IMR-90 (cell line): ENCODE data around the gene GRK5. TPM values are rescaled to one million over a fixed set of nuclear protein-coding genes. Genes with fewer than 3 reads are reported as not detected.

ENCODE experiments used
- ATAC-seq: fragments of 200-7000 bp; cut with Tn5 transposase; 2 replicates; pipeline ENCODE4 v1.9.1; 2020; ENCODE audit warnings: low read depth, mild to moderate bottlenecking, moderate library complexity
- BruUV-seq: library from RNA; stranded (reverse); fragments of 400-500 nt; replicated peaks from 2 replicates; lab custom pipeline; 2021; lab: Mats Ljungman, UMichigan
- CTCF ChIA-PET: fragments of 300-600 bp; formaldehyde crosslinking; extraction: SDS; loops from one replicate; lab custom pipeline; 2021; ENCODE audit warnings: antibody characterized with exemption; lab: Yijun Ruan, JAX
- POLR2A ChIA-PET: fragments of 300-600 bp; sonication (Branson Sonifier 250); formaldehyde crosslinking; loops from one replicate; lab custom pipeline; 2022; ENCODE audit warnings: antibody characterized with exemption; ENCODE audit not compliant: unreplicated experiment; lab: Charles Lee
- DNase-seq: peaks from one replicate; pipeline ENCODE4 v3.0.0; 2013
- H2AFZ ChIP-seq: replicated peaks from 2 replicates; pipeline ENCODE3; 2013; ENCODE audit warnings: low read length, mild to moderate bottlenecking; ENCODE audit not compliant: poor library complexity
- H2AK5ac ChIP-seq: 2 replicates; pipeline ENCODE4 v1.6.1; 2013; ENCODE audit warnings: low read depth, low read length, inconsistent platforms
- H2AK9ac ChIP-seq: replicated peaks from 2 replicates; pipeline ENCODE3; 2013; ENCODE audit warnings: mild to moderate bottlenecking, low read depth, low read length, moderate library complexity; ENCODE audit not compliant: poor library complexity
- H2BK120ac ChIP-seq: 2 replicates; pipeline ENCODE4 v1.6.1; 2013; ENCODE audit warnings: low read depth, low read length, inconsistent platforms
- H2BK15ac ChIP-seq: 3 replicates; pipeline ENCODE4 v1.6.1; 2013; ENCODE audit warnings: low read depth, low read length, inconsistent platforms
- H2BK20ac ChIP-seq: 2 replicates; pipeline ENCODE4 v1.6.1; 2013; ENCODE audit warnings: low read depth, mild to moderate bottlenecking, inconsistent platforms, low read length, moderate library complexity
- H2BK5ac ChIP-seq: 2 replicates; pipeline ENCODE4 v1.6.1; 2013; ENCODE audit warnings: mild to moderate bottlenecking, low read depth, low read length, inconsistent platforms; ENCODE audit not compliant: poor library complexity, severe bottlenecking
- H3K14ac ChIP-seq: replicated peaks from 2 replicates; pipeline ENCODE4 v1.6.1; 2013; ENCODE audit warnings: low read depth, low read length, inconsistent platforms
- H3K18ac ChIP-seq: 2 replicates; pipeline ENCODE4 v1.6.1; 2013; ENCODE audit warnings: low read depth, low read length, control low read depth
- H3K23ac ChIP-seq: 2 replicates; pipeline ENCODE4 v1.6.1; 2013; ENCODE audit warnings: low read depth, low read length, inconsistent platforms
- H3K27ac ChIP-seq: 2 replicates; pipeline ENCODE4 v1.5.1; 2013; ENCODE audit warnings: mild to moderate bottlenecking, control low read depth, low read length; ENCODE audit not compliant: insufficient read depth
- H3K27me3 ChIP-seq: 2 replicates; pipeline ENCODE4 v1.6.1; 2013; ENCODE audit warnings: low read length; ENCODE audit not compliant: control insufficient read depth, insufficient read depth
- H3K36me3 ChIP-seq: 2 replicates; pipeline ENCODE4 v1.6.1; 2013; ENCODE audit warnings: low read length, mixed read lengths; ENCODE audit not compliant: control insufficient read depth, insufficient read depth
- H3K4ac ChIP-seq: 2 replicates; pipeline ENCODE4 v1.6.1; 2013; ENCODE audit warnings: low read depth, low read length, inconsistent platforms
- H3K4me1 ChIP-seq: 2 replicates; pipeline ENCODE4 v1.6.1; 2013; ENCODE audit warnings: low read length, mixed read lengths; ENCODE audit not compliant: control insufficient read depth, insufficient read depth
- H3K4me2 ChIP-seq: 2 replicates; pipeline ENCODE4 v1.6.1; 2013; ENCODE audit warnings: low read depth, mild to moderate bottlenecking, control low read depth, low read length, moderate library complexity
- H3K4me3 ChIP-seq: 2 replicates; pipeline ENCODE4 v1.5.1; 2013; ENCODE audit warnings: low read depth, mild to moderate bottlenecking, control low read depth, low read length, moderate library complexity; ENCODE audit not compliant: insufficient read depth
- H3K56ac ChIP-seq: 2 replicates; pipeline ENCODE4 v1.6.1; 2013; ENCODE audit warnings: low read length, inconsistent platforms; ENCODE audit not compliant: insufficient read depth; ENCODE audit errors: extremely low read depth
- H3K79me1 ChIP-seq, 2 experiments: 2 replicates each; pipeline ENCODE4 v1.6.1; 2013; ENCODE audit warnings: low read length in 2 of 2, inconsistent platforms in 1 of 2, low read depth in 1 of 2
- H3K9ac ChIP-seq: 2 replicates; pipeline ENCODE4 v1.6.1; 2013; ENCODE audit warnings: low read depth, low read length, control low read depth
- H3K9me1 ChIP-seq: 2 replicates; pipeline ENCODE4 v1.6.1; 2013; ENCODE audit warnings: low read length, inconsistent platforms; ENCODE audit not compliant: insufficient read depth
- H3K9me3 ChIP-seq: 2 replicates; pipeline ENCODE4 v1.6.1; 2013; ENCODE audit warnings: low read length; ENCODE audit not compliant: control insufficient read depth, insufficient read depth
- H4K20me1 ChIP-seq: 2 replicates; pipeline ENCODE4 v1.6.1; 2013; ENCODE audit warnings: low read length, inconsistent platforms; ENCODE audit not compliant: insufficient read depth
- H4K5ac ChIP-seq: 2 replicates; pipeline ENCODE4 v1.6.1; 2013; ENCODE audit warnings: mild to moderate bottlenecking, low read depth, low read length, control low read depth
- H4K8ac ChIP-seq, 2 experiments: 2 replicates each; pipeline ENCODE4 v1.6.1; 2013; ENCODE audit warnings: low read depth in 2 of 2, low read length in 2 of 2, control low read depth in 1 of 2, inconsistent platforms in 1 of 2
- H4K91ac ChIP-seq: 2 replicates; pipeline ENCODE4 v1.6.1; 2013; ENCODE audit warnings: low read depth, low read length, inconsistent platforms; ENCODE audit not compliant: insufficient read depth
- CEBPB ChIP-seq: IDR thresholded peaks from 2 replicates; pipeline ENCODE4 v1.6.1; 2012; ENCODE audit warnings: low read depth, low read length, improper control_type of control experiment
- CHD1 ChIP-seq: IDR thresholded peaks from 2 replicates; pipeline ENCODE4 v1.6.1; 2012; ENCODE audit warnings: low read depth, low read length, improper control_type of control experiment
- FOS ChIP-seq: fragments of 150-350 bp; IDR thresholded peaks from 2 replicates; pipeline ENCODE4 v1.6.1; 2016; ENCODE audit warnings: low read depth, low read length
- NFE2L2 ChIP-seq: fragments of 150-350 bp; IDR thresholded peaks from 2 replicates; pipeline ENCODE4 v1.6.1; 2016; ENCODE audit warnings: low read depth, mild to moderate bottlenecking, low read length
- RCOR1 ChIP-seq: IDR thresholded peaks from 2 replicates; pipeline ENCODE4 v1.6.1; 2012; ENCODE audit warnings: mild to moderate bottlenecking, low read length, improper control_type of control experiment; ENCODE audit not compliant: insufficient replicate concordance
- WGBS, 2 experiments: methylation state at CpG; one replicate each; pipeline versions ENCODE4 v1.1.5 to v1.1.7; 2013; ENCODE audit warnings: missing lambda C conversion rate in 2 of 2; ENCODE audit not compliant: insufficient read length in 1 of 2; ENCODE audit errors: extremely low coverage in 2 of 2; 5-methylcytosine and 5-hydroxymethylcytosine counted together
- dilution Hi-C: fragments of 300-500 bp; cut with HindIII; formaldehyde crosslinking; loops from one replicate; pipeline ENCODE4 v1.14.3; 2018; ENCODE audit warnings: low sequenced_read_pairs; ENCODE audit not compliant: unreplicated experiment
- in situ Hi-C: fragments of 300-500 bp; cut with MboI; formaldehyde crosslinking; loops from 3 replicates; pipeline ENCODE4 v1.14.3; 2019; ENCODE audit warnings: low sequenced_read_pairs, inconsistent platforms, mixed read lengths
- intact Hi-C: fragments of 100-400 bp; cut with micrococcal nuclease; formaldehyde crosslinking; loops from 2 replicates; pipeline ENCODE4 v1.10.0; 2022
- polyA plus RNA-seq, 3 experiments: library from polyadenylated mRNA; depleted of rRNA; stranded (reverse); fragments of >200 nt; gene quantifications; 2 replicates each; pipeline ENCODE4 v1.2.3, GENCODE V29; 2012; ENCODE audit warnings: low replicate concordance in 1 of 3
- total RNA-seq: library from RNA; depleted of rRNA; stranded (reverse); fragments of >200 nt; gene quantifications from 2 replicates; pipeline ENCODE4 v1.2.3, GENCODE V29; 2012
- TF ChIP-seq, protein P1 (sequence below): fragments of 150-350 bp; IDR thresholded peaks from 2 replicates; pipeline ENCODE4 v1.6.1; 2016; ENCODE audit warnings: low read depth, mild to moderate bottlenecking, low read length, moderate library complexity, borderline replicate concordance
- TF ChIP-seq, protein P2 (sequence below): conservative IDR thresholded peaks from 2 replicates; pipeline ENCODE4 v1.5.1; 2012; ENCODE audit warnings: mild to moderate bottlenecking, low read depth, low read length, improper control_type of control experiment

GRK5 gene
- total and polyA plus RNA-seq, 2 of the 4 experiments (the other 2 are of a cell fraction): 12.9 to 16.3 TPM

DNA sequence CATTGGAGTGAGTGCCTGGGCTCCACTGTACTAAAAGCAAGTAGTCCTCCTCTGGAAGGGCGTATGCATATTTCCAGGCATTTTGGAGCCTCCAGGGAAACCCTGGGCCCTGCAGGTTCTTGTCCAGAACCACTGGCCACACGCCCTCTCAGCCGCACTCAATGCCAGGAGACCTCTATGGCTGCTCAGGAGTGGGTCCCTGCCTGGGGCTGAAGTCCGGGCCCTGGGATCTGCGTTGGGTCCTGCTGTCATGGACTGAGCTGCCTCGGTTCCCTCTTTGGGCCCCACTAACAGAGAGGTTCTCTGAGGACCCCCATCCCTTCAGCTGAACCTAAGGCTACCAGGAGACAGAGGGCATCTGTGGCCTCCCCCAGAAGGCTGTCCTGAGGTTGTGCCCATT, 58.3 kb downstream of the GRK5 start:
- H3K56ac ChIP-seq: no peak overlapping the region
- H2BK120ac ChIP-seq: no peak overlapping the region
- peaks cover 43 to 68% of the 10 kb centered on the region in 2 experiments for H3K79me1 ChIP-seq
- no peak overlapping the region for H3K27ac ChIP-seq
- H2BK5ac ChIP-seq: no peak overlapping the region
- H3K27me3 ChIP-seq: no peaks in the 10 kb centered on the region
- H2BK15ac ChIP-seq: no peak overlapping the region
- H3K14ac ChIP-seq: no peak overlapping the region
- no peaks in the 10 kb centered on the region for H3K9me3 ChIP-seq
- no peak overlapping the region for H3K4ac ChIP-seq
- H4K5ac ChIP-seq: no peak overlapping the region
- H2AK9ac ChIP-seq: no peak overlapping the region
- no peak for ATAC-seq
- no peak for TF ChIP-seq CHD1
- TF ChIP-seq CEBPB: no peak
- TF ChIP-seq, protein P1, sequence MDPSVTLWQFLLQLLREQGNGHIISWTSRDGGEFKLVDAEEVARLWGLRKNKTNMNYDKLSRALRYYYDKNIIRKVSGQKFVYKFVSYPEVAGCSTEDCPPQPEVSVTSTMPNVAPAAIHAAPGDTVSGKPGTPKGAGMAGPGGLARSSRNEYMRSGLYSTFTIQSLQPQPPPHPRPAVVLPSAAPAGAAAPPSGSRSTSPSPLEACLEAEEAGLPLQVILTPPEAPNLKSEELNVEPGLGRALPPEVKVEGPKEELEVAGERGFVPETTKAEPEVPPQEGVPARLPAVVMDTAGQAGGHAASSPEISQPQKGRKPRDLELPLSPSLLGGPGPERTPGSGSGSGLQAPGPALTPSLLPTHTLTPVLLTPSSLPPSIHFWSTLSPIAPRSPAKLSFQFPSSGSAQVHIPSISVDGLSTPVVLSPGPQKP: no peak
- no peak for TF ChIP-seq NFE2L2
- TF ChIP-seq RCOR1: no peak
- TF ChIP-seq, protein P2, sequence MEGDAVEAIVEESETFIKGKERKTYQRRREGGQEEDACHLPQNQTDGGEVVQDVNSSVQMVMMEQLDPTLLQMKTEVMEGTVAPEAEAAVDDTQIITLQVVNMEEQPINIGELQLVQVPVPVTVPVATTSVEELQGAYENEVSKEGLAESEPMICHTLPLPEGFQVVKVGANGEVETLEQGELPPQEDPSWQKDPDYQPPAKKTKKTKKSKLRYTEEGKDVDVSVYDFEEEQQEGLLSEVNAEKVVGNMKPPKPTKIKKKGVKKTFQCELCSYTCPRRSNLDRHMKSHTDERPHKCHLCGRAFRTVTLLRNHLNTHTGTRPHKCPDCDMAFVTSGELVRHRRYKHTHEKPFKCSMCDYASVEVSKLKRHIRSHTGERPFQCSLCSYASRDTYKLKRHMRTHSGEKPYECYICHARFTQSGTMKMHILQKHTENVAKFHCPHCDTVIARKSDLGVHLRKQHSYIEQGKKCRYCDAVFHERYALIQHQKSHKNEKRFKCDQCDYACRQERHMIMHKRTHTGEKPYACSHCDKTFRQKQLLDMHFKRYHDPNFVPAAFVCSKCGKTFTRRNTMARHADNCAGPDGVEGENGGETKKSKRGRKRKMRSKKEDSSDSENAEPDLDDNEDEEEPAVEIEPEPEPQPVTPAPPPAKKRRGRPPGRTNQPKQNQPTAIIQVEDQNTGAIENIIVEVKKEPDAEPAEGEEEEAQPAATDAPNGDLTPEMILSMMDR: no peak
- TF ChIP-seq FOS: no peak
- no TSS peak for BruUV-seq
- H2BK20ac ChIP-seq: no peak overlapping the region
- no peak overlapping the region for H4K8ac ChIP-seq
- WGBS, 2 experiments: 98% methylated on average over 6 of the region's 6 CpGs; no CpG with 5 or more reads in 1 of the 2 experiments
- no peak overlapping the region for H3K4me2 ChIP-seq
- DNase-seq: no peak
- POLR2A ChIA-PET: no interaction called here
- no peak overlapping the region for H2AFZ ChIP-seq
- peaks cover 32% of the 10 kb centered on the region for H3K9me1 ChIP-seq
- no peak overlapping the region for H3K18ac ChIP-seq
- no peak overlapping the region for H4K91ac ChIP-seq
- H3K9ac ChIP-seq: no peak overlapping the region
- H3K4me3 ChIP-seq: no peak overlapping the region
- intact Hi-C loops (no loop called here), dilution Hi-C loops (no loop called here), in situ Hi-C loops (no loop called here)
- H3K23ac ChIP-seq: no peak overlapping the region
- CTCF ChIA-PET: no interaction called here
- H2AK5ac ChIP-seq: no peak overlapping the region
- peaks cover 76% of the 10 kb centered on the region for H4K20me1 ChIP-seq
- peaks cover 29% of the 10 kb centered on the region for H3K4me1 ChIP-seq
- peaks cover 29% of the 10 kb centered on the region for H3K36me3 ChIP-seq
